K562 (cell line): ENCODE measurements around the gene DNAJC1. TPM values are rescaled to one million over a fixed set of nuclear protein-coding genes. Genes with fewer than 3 reads are reported as not detected.
A peak's percentile ranks its signal among the peaks of the same experiment; 100 is the strongest.

ENCODE experiments used
- ATAC-seq: fragments of 200-7000 bp; cut with Tn5 transposase; 3 replicates; pipeline ENCODE4 v1.9.1; 2020; ENCODE audit warnings: moderate library complexity
- BruUV-seq: library from RNA; stranded (reverse); fragments of 400-500 nt; replicated peaks from 2 replicates; lab custom pipeline; 2021; lab: Mats Ljungman, UMichigan
- CTCF ChIA-PET: fragments of 300-600 bp; formaldehyde crosslinking; extraction: SDS; loops from one replicate; lab custom pipeline; 2021; ENCODE audit warnings: low intra/inter-chr PET ratio; lab: Yijun Ruan, JAX
- POLR2A ChIA-PET: fragments of 300-600, 350-650 bp; sonication (Branson Sonifier 250); formaldehyde crosslinking; extraction: SDS; loops from one replicate; lab custom pipeline; 2021; ENCODE audit warnings: antibody characterized with exemption, inconsistent platforms; lab: Yijun Ruan, JAX
- DNase-seq, 4 experiments: peaks; one replicate each; pipeline versions ENCODE4 v3.0.0 to v3.0.0-alpha.2; 2011 to 2018; ENCODE audit warnings: low spot score in 3 of 4, mixed read lengths in 3 of 4; ENCODE audit errors: extremely low read depth in 1 of 4
- FAIRE-seq: peaks from 2 replicates; lab custom pipeline; 2011; peaks lifted over from hg19 to GRCh38; lab: Jason Lieb, UNC
- H2AFZ ChIP-seq: 2 replicates; pipeline ENCODE4 v1.6.0; 2011; ENCODE audit warnings: low read depth, low read length, control low read depth, inconsistent platforms
- H3K27ac ChIP-seq: fragments of 200-600 bp; 3 replicates; pipeline ENCODE4 v1.8.0; 2011; ENCODE audit warnings: low read depth, mild to moderate bottlenecking, control low read depth, inconsistent platforms, low read length, moderate library complexity, mixed read lengths; ENCODE audit errors: extremely low read depth
- H3K27me3 ChIP-seq, 2 experiments: fragments of 300-600 bp in 1 of 2; 2 replicates in 1 of 2; 3 replicates in 1 of 2; pipeline versions ENCODE4 v1.6.0 to v1.8.0; 2011; ENCODE audit warnings: inconsistent platforms in 2 of 2, low read length in 2 of 2, mild to moderate bottlenecking in 1 of 2, mixed read lengths in 1 of 2, moderate library complexity in 1 of 2; ENCODE audit not compliant: control insufficient read depth in 2 of 2, insufficient read depth in 2 of 2
- H3K36me3 ChIP-seq: fragments of 300-600 bp; 3 replicates; pipeline ENCODE4 v1.8.0; 2011; ENCODE audit warnings: mild to moderate bottlenecking, low read length, inconsistent platforms; ENCODE audit not compliant: control insufficient read depth, insufficient read depth
- H3K4me1 ChIP-seq, 2 experiments: fragments of 200-600 bp in 1 of 2; replicated peaks in 1 of 2; 2 replicates in 1 of 2; 3 replicates in 1 of 2; pipeline versions ENCODE4 v1.5.1 to v1.8.0; 2011; ENCODE audit warnings: inconsistent platforms in 2 of 2, low read length in 2 of 2, mild to moderate bottlenecking in 1 of 2, mixed read lengths in 1 of 2, moderate library complexity in 1 of 2; ENCODE audit not compliant: control insufficient read depth in 2 of 2, insufficient read depth in 2 of 2
- H3K4me2 ChIP-seq: 2 replicates; pipeline ENCODE4 v1.6.1; 2011; ENCODE audit warnings: low read length, control low read depth, inconsistent platforms, mixed read lengths; ENCODE audit not compliant: insufficient read depth
- H3K4me3 ChIP-seq: fragments of 200-600 bp; sonication (generic), shearing (Covaris generic); 2 replicates; pipeline ENCODE4 v1.5.1; 2016; ENCODE audit warnings: control low read depth, inconsistent platforms
- H3K79me2 ChIP-seq: fragments of 200-600 bp; 3 replicates; pipeline ENCODE4 v1.8.0; 2011; ENCODE audit warnings: low read length, inconsistent platforms; ENCODE audit not compliant: control insufficient read depth, insufficient read depth
- H3K9ac ChIP-seq, 2 experiments: 2 replicates each; pipeline versions ENCODE4 v1.6.0 to v1.6.1; 2011; ENCODE audit warnings: low read depth in 2 of 2, low read length in 2 of 2, control low read depth in 1 of 2, inconsistent platforms in 1 of 2, mild to moderate bottlenecking in 1 of 2, mixed read lengths in 1 of 2; ENCODE audit not compliant: insufficient read depth in 1 of 2
- H3K9me1 ChIP-seq: one replicate; pipeline ENCODE4 v1.6.0; 2011; ENCODE audit warnings: inconsistent platforms, mild to moderate bottlenecking, low read length, moderate library complexity; ENCODE audit not compliant: control insufficient read depth, insufficient read depth
- H3K9me3 ChIP-seq: replicated peaks from 2 replicates; pipeline ENCODE4 v1.5.1; 2011; ENCODE audit warnings: low read depth, low read length, inconsistent platforms; ENCODE audit not compliant: control insufficient read depth, insufficient read depth
- H4K20me1 ChIP-seq: replicated peaks from 2 replicates; pipeline ENCODE4 v1.6.1; 2011; ENCODE audit warnings: low read length, inconsistent platforms, mixed read lengths; ENCODE audit not compliant: control insufficient read depth, insufficient read depth
- CBX2 ChIP-seq: fragments of 200-600 bp; sonication (generic); IDR thresholded peaks from one replicate; pipeline ENCODE4 v1.6.1; 2012; ENCODE audit warnings: mild to moderate bottlenecking, low read length, inconsistent platforms; ENCODE audit not compliant: insufficient read depth, poor library complexity, severe bottlenecking
- CEBPG ChIP-seq, 3 experiments: fragments of 200-800 bp in 1 of 3; sonication (Bioruptor generic) in 1 of 3; sonication (generic) in 1 of 3; formaldehyde crosslinking in 1 of 3; IDR thresholded peaks in 2 of 3; conservative IDR thresholded peaks in 1 of 3; 2 replicates each; pipeline versions ENCODE4 v1.6.1 to v1.8.0; 2016 to 2022; ENCODE audit warnings: missing compliant biosample characterization in 2 of 3, missing genetic modification characterization in 2 of 3, mild to moderate bottlenecking in 1 of 3, missing genetic modification reagents in 1 of 3
- DACH1 ChIP-seq: fragments of 450-650 bp; IDR thresholded peaks from 2 replicates; pipeline ENCODE4 v1.6.1; 2018; ENCODE audit not compliant: partially characterized antibody
- DIDO1 ChIP-seq: fragments of 450-650 bp; IDR thresholded peaks from 2 replicates; pipeline ENCODE4 v1.6.1; 2016; ENCODE audit warnings: low read depth, missing biosample characterization, missing genetic modification characterization
- E2F1 ChIP-seq: sonication (generic); formaldehyde crosslinking; IDR thresholded peaks from 2 replicates; pipeline ENCODE4 v1.8.1; 2023; ENCODE audit warnings: mild to moderate bottlenecking, missing genetic modification reagents, moderate library complexity
- KAT2B ChIP-seq: IDR thresholded peaks from one replicate; pipeline ENCODE4 v1.6.1; 2012; ENCODE audit warnings: low read depth, mild to moderate bottlenecking, control low read depth, inconsistent platforms, low read length, moderate library complexity
- MEIS2 ChIP-seq: fragments of 450-650 bp; IDR thresholded peaks from 2 replicates; pipeline ENCODE4 v1.6.1; 2014; ENCODE audit warnings: mild to moderate bottlenecking; ENCODE audit not compliant: partially characterized antibody
- NUFIP1 ChIP-seq: fragments of 450-650 bp; IDR thresholded peaks from 2 replicates; pipeline ENCODE4 v1.6.1; 2018; ENCODE audit not compliant: partially characterized antibody
- PTBP1 ChIP-seq: fragments of 200-400 bp; formaldehyde crosslinking; IDR thresholded peaks from 2 replicates; pipeline ENCODE4 v1.6.1; 2017; ENCODE audit warnings: low read depth, low read length
- SAFB2 ChIP-seq: fragments of 200-400 bp; formaldehyde crosslinking; IDR thresholded peaks from 2 replicates; pipeline ENCODE4 v1.6.1; 2018; ENCODE audit warnings: borderline replicate concordance, low read length, low read depth, moderate library complexity; ENCODE audit not compliant: severe bottlenecking
- SMARCE1 ChIP-seq: fragments of 450-650 bp; IDR thresholded peaks from 2 replicates; pipeline ENCODE4 v1.7.1; 2016; ENCODE audit warnings: mild to moderate bottlenecking
- SNRNP70 ChIP-seq: fragments of 200-400 bp; formaldehyde crosslinking; optimal IDR thresholded peaks from 2 replicates; pipeline ENCODE3; 2017; ENCODE audit warnings: low read depth, low read length
- TBL1XR1 ChIP-seq, 2 experiments: IDR thresholded peaks; 2 replicates each; pipeline ENCODE4 v1.6.1; 2012; ENCODE audit warnings: improper control_type of control experiment in 2 of 2, low read length in 2 of 2, mild to moderate bottlenecking in 1 of 2
- ZNF143 ChIP-seq: sonication (generic); formaldehyde crosslinking; IDR thresholded peaks from 2 replicates; pipeline ENCODE4 v1.9.0; 2022; ENCODE audit warnings: mild to moderate bottlenecking, missing genetic modification reagents
- ZNF583 ChIP-seq: fragments of 250-450 bp; sonication (Bioruptor Pico); IDR thresholded peaks from 2 replicates; pipeline ENCODE4 v1.4.0; 2020
- ZNF586 ChIP-seq: fragments of 450-650 bp; formaldehyde crosslinking; conservative IDR thresholded peaks from 2 replicates; pipeline ENCODE4 v1.4.0; 2020; ENCODE audit warnings: mild to moderate bottlenecking, moderate library complexity
- WGBS: fragments of 100-300 bp; shearing (Covaris generic); methylation state at CpG from one replicate; pipeline ENCODE4 v1.1.6; 2016; ENCODE audit warnings: low coverage, mixed read lengths; ENCODE audit not compliant: insufficient coverage; ENCODE audit errors: missing lambda C conversion rate; 5-methylcytosine and 5-hydroxymethylcytosine counted together
- in situ Hi-C: fragments of 300-500 bp; cut with MboI; formaldehyde crosslinking; loops from 4 replicates; pipeline ENCODE4 v1.15.0; 2018; ENCODE audit warnings: inconsistent platforms, mixed read lengths
- intact Hi-C: fragments of 100-400 bp; cut with micrococcal nuclease; formaldehyde crosslinking; loops from 2 replicates; pipeline ENCODE4 v1.14.2; 2022
- polyA plus RNA-seq, 8 experiments: library from polyadenylated mRNA; depleted of rRNA in 4 of 8; stranded (reverse) in 5 of 8; unstranded in 3 of 8; fragments of >200 nt; fragmentation: Nextera tagmentation in 2 of 8; fragmentation: Illumina TruSeq in 1 of 8; extraction: Ambion mirVana in 2 of 8; extraction: Trizol in 1 of 8; gene quantifications; 2 replicates each; pipeline versions ENCODE4 v1.2.1 to v1.2.3, GENCODE V29; 2011 to 2014; ENCODE audit warnings: inconsistent platforms in 1 of 8, missing spikeins in 1 of 8
- total RNA-seq, 7 experiments: library from RNA; depleted of rRNA in 6 of 7; stranded (reverse); fragments of >200 nt in 6 of 7; fragmentation: Illumina TruSeq in 2 of 7; extraction: Trizol in 2 of 7; gene quantifications; 2 replicates each; pipeline versions ENCODE4 v1.2.1 to v1.2.3, GENCODE V29; 2011 to 2021; ENCODE audit warnings: low replicate concordance in 1 of 7

The DNAJC1 gene
- total and polyA plus RNA-seq, 9 of the 15 experiments (the other 6 are each of a cell fraction or from before 2014, with no cell fraction given): 5.4 to 77.6 (median 40.3) TPM

GRCh38 chr10:21944727-21945386 lies 58.7 kb downstream of the DNAJC1 start:
- peaks cover 73% of the 10 kb centered on the region for H3K79me2 ChIP-seq
- in situ Hi-C loops (loop anchor here (25.0 kb wide), 1 partner anchor 458 kb away; no protein-coding TSS in a partner anchor), intact Hi-C loops (loop anchor here (2.0 kb wide), 1 partner anchor 138 kb away; no protein-coding TSS in a partner anchor)
- H4K20me1 ChIP-seq: no peaks in the 10 kb centered on the region
- FAIRE-seq (no peak), ATAC-seq (peak; percentile 70), DNase-seq (peak in 2 of 4 experiments; percentile 20 to 42)
- H3K4me3 ChIP-seq: no peak overlapping the region
- POLR2A ChIA-PET: interaction anchor here (0.6 kb wide), 1 partner anchor 42 kb away, joined by 3 read pairs; no protein-coding TSS in a partner anchor
- H3K9me1 ChIP-seq: no peaks in the 10 kb centered on the region
- WGBS: 2% methylated on average over 2 of the region's 2 CpGs
- CTCF ChIA-PET: no interaction called here
- peak overlapping the region; percentile 50; the same call in 1 of the 3 replicates for H3K27ac ChIP-seq
- no peaks in the 10 kb centered on the region; the same call in 2 of the 3 replicates for H3K36me3 ChIP-seq
- H3K9me3 ChIP-seq: no peaks in the 10 kb centered on the region
- no peak overlapping the region; the same call in 1 of the 2 replicates for H3K4me2 ChIP-seq
- H3K27me3 ChIP-seq: no peaks in the 10 kb centered on the region
- no peak overlapping the region for H3K9ac ChIP-seq
- no TSS peak for BruUV-seq
- H3K4me1 ChIP-seq: peaks cover 0 to 22% of the 10 kb centered on the region in 2 experiments; a peak in 3 of 5 replicates
- H2AFZ ChIP-seq: no peak overlapping the region
- TF ChIP-seq DACH1 (peak; percentile 20), PTBP1 (no peak), CBX2 (no peak), ZNF143 (CRISPR knock-in tag) (no peak), MEIS2 (peak; percentile 38), ZNF586 (no peak), SNRNP70 (no peak), SMARCE1 (0 out of 2 replicates have a peak, but pooled peaks have one; percentile 20), SAFB2 (no peak), KAT2B (no peak), CEBPG (CRISPR knock-in tag; IDR thresholded peaks at IDR 0.05) (no peak), CEBPG (tag; conservative IDR thresholded peaks at IDR 0.05 in 1 of 2, IDR thresholded peaks at IDR 0.05 in 1 of 2) (peak; percentile 44 to 70; a peak in 2 of 4 replicates), TBL1XR1 (IDR thresholded peaks at IDR 0.05; ENCODE audit: low read length in 2 of 2) (no peak), NUFIP1 (no peak), ZNF583 (peak; percentile 97), DIDO1 (tag) (no peak), E2F1 (no peak)
